SK-N-SH (cell line): ENCODE results near the gene C11orf91. TPM values are rescaled to one million over a fixed set of nuclear protein-coding genes. Genes with fewer than 3 reads are reported as not detected.
A peak's percentile ranks its signal among the peaks of the same experiment; 100 is the strongest.
"Not testable (repeated sequence)": the region's sequence is repeated elsewhere in the genome, so short reads cannot be mapped to it uniquely, and the experiment has no call there.

ENCODE experiments used
- CTCF ChIA-PET: fragments of 300-600, 350-600 bp; formaldehyde crosslinking; extraction: SDS; loops from one replicate; lab custom pipeline; 2021; lab: Yijun Ruan, JAX
- POLR2A ChIA-PET: fragments of 350-600 bp; sonication (Branson Sonifier 250); formaldehyde crosslinking; extraction: SDS; loops from one replicate; lab custom pipeline; 2020; ENCODE audit warnings: antibody characterized with exemption, inconsistent platforms; lab: Yijun Ruan, JAX
- DNase-seq: peaks from one replicate; pipeline ENCODE4 v3.0.0; 2012
- H2AFZ ChIP-seq: fragments of 200-600 bp; sonication (generic); 2 replicates; pipeline ENCODE4 v1.8.1; 2016; ENCODE audit warnings: antibody characterized with exemption, mild to moderate bottlenecking, low read depth
- H3F3A ChIP-seq: fragments of 200-600 bp; sonication (generic); replicated peaks from 2 replicates; pipeline ENCODE3; 2016; ENCODE audit warnings: antibody characterized with exemption, mild to moderate bottlenecking; ENCODE audit not compliant: insufficient read depth
- H3K27ac ChIP-seq, 2 experiments: fragments of 200-500 bp in 1 of 2; fragments of 200-600 bp in 1 of 2; sonication (Bioruptor generic) in 1 of 2; sonication (generic), shearing (Covaris generic) in 1 of 2; 2 replicates each; pipeline versions ENCODE4 v1.5.1 to v1.6.1; 2014 to 2016; ENCODE audit warnings: low read depth in 2 of 2, inconsistent platforms in 1 of 2, low read length in 1 of 2, mild to moderate bottlenecking in 1 of 2, mixed read lengths in 1 of 2
- H3K27me3 ChIP-seq: fragments of 200-600 bp; sonication (generic), shearing (Covaris generic); 2 replicates; pipeline ENCODE4 v1.6.1; 2016; ENCODE audit warnings: mixed run types; ENCODE audit not compliant: insufficient read depth
- H3K36me3 ChIP-seq, 2 experiments: fragments of 200-500 bp in 1 of 2; fragments of 200-600 bp in 1 of 2; sonication (Bioruptor generic) in 1 of 2; sonication (generic) in 1 of 2; replicated peaks in 1 of 2; 2 replicates each; pipeline versions ENCODE3 to v1.5.1; 2014 to 2016; ENCODE audit warnings: low read length in 1 of 2, mild to moderate bottlenecking in 1 of 2; ENCODE audit not compliant: insufficient read depth in 2 of 2, control insufficient read depth in 1 of 2
- H3K4me1 ChIP-seq, 2 experiments: fragments of 200-500 bp in 1 of 2; fragments of 200-600 bp in 1 of 2; sonication (Bioruptor generic) in 1 of 2; sonication (generic), shearing (Covaris generic) in 1 of 2; 2 replicates each; pipeline versions ENCODE4 v1.5.1 to v1.6.1; 2014 to 2016; ENCODE audit warnings: low read depth in 1 of 2, low read length in 1 of 2, mixed run types in 1 of 2; ENCODE audit not compliant: insufficient read depth in 2 of 2, control insufficient read depth in 1 of 2
- H3K4me2 ChIP-seq: fragments of 200-600 bp; sonication (generic), shearing (Covaris generic); 2 replicates; pipeline ENCODE4 v1.6.1; 2017; ENCODE audit warnings: mixed run types
- H3K4me3 ChIP-seq, 2 experiments: fragments of 200-500 bp in 1 of 2; fragments of 200-600 bp in 1 of 2; sonication (Bioruptor generic) in 1 of 2; sonication (generic), shearing (Covaris generic) in 1 of 2; 2 replicates each; pipeline versions ENCODE4 v1.5.1 to v1.8.1; 2014 to 2016; ENCODE audit warnings: low read depth in 2 of 2, inconsistent platforms in 1 of 2, low read length in 1 of 2, mild to moderate bottlenecking in 1 of 2, mixed read lengths in 1 of 2, moderate library complexity in 1 of 2
- H3K79me2 ChIP-seq: fragments of 200-600 bp; sonication (generic); 2 replicates; pipeline ENCODE4 v1.8.1; 2017; ENCODE audit warnings: mild to moderate bottlenecking; ENCODE audit not compliant: insufficient read depth
- H3K9ac ChIP-seq: fragments of 200-600 bp; sonication (generic); 2 replicates; pipeline ENCODE4 v1.6.1; 2017; ENCODE audit warnings: mixed run types
- H3K9me2 ChIP-seq: fragments of 200-600 bp; sonication (generic); 2 replicates; pipeline ENCODE4 v1.6.1; 2017; ENCODE audit warnings: mixed run types
- H3K9me3 ChIP-seq: fragments of 200-600 bp; sonication (generic); 2 replicates; pipeline ENCODE4 v1.6.1; 2017; ENCODE audit warnings: mixed run types, mild to moderate bottlenecking, moderate library complexity
- H4K20me1 ChIP-seq: fragments of 200-600 bp; sonication (generic); 2 replicates; pipeline ENCODE4 v1.6.1; 2017; ENCODE audit warnings: mild to moderate bottlenecking, mixed run types; ENCODE audit not compliant: insufficient read depth
- FOSL2 ChIP-seq: IDR thresholded peaks from 2 replicates; pipeline ENCODE4 v1.4.0; 2012; ENCODE audit warnings: low read depth, mild to moderate bottlenecking, moderate library complexity, borderline replicate concordance
- FOXM1 ChIP-seq: IDR thresholded peaks from 2 replicates; pipeline ENCODE4 v1.4.0; 2012; ENCODE audit warnings: low read depth, mild to moderate bottlenecking
- GABPA ChIP-seq: IDR thresholded peaks from 2 replicates; pipeline ENCODE4 v1.4.0; 2012; ENCODE audit warnings: low read depth, mild to moderate bottlenecking
- JUND ChIP-seq: IDR thresholded peaks from 2 replicates; pipeline ENCODE4 v1.4.0; 2012
- MXI1 ChIP-seq: IDR thresholded peaks from 2 replicates; pipeline ENCODE4 v1.6.1; 2012; ENCODE audit warnings: mild to moderate bottlenecking, low read depth, low read length, improper control_type of control experiment
- RCOR1 ChIP-seq: fragments of 150-350 bp; IDR thresholded peaks from 2 replicates; pipeline ENCODE4 v1.6.1; 2017; ENCODE audit warnings: antibody characterized with exemption, low read length
- RXRA ChIP-seq: IDR thresholded peaks from 2 replicates; pipeline ENCODE4 v1.4.0; 2012; ENCODE audit warnings: low read depth, mild to moderate bottlenecking, borderline replicate concordance
- SMC3 ChIP-seq: IDR thresholded peaks from 2 replicates; pipeline ENCODE4 v1.6.1; 2012; ENCODE audit warnings: low read depth, low read length, improper control_type of control experiment
- WGBS: methylation state at CpG from one replicate; pipeline ENCODE4 v1.1.6; 2017; ENCODE audit warnings: low lambda C conversion rate; 5-methylcytosine and 5-hydroxymethylcytosine counted together
- polyA plus RNA-seq, 3 experiments: library from polyadenylated mRNA; depleted of rRNA; stranded (reverse); fragments of >200 nt; gene quantifications; 2 replicates each; pipeline ENCODE4 v1.2.3, GENCODE V29; 2012
- TF ChIP-seq, protein P1 (sequence below): fragments of 150-350 bp; IDR thresholded peaks from 2 replicates; pipeline ENCODE4 v1.6.1; 2017; ENCODE audit warnings: antibody characterized with exemption, low read length, low read depth, borderline replicate concordance
- TF ChIP-seq, protein P2 (sequence below): fragments of 150-350 bp; IDR thresholded peaks from 2 replicates; pipeline ENCODE4 v1.6.1; 2016; ENCODE audit warnings: mild to moderate bottlenecking, low read depth, low read length

C11orf91 gene
- polyA plus RNA-seq, 1 of the 3 experiments (the other 2 are of a cell fraction) = 0.15 TPM

- no peak overlapping the region for H3K4me2 ChIP-seq
- H2AFZ ChIP-seq = no peak overlapping the region
- H3K4me3 ChIP-seq = no peak overlapping the region
- TF ChIP-seq FOSL2 (no peak), GABPA (no peak), JUND (no peak), SMC3 (no peak), FOXM1 (no peak)
- TF ChIP-seq, protein P1, sequence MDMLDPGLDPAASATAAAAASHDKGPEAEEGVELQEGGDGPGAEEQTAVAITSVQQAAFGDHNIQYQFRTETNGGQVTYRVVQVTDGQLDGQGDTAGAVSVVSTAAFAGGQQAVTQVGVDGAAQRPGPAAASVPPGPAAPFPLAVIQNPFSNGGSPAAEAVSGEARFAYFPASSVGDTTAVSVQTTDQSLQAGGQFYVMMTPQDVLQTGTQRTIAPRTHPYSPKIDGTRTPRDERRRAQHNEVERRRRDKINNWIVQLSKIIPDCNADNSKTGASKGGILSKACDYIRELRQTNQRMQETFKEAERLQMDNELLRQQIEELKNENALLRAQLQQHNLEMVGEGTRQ = no peak
- no peaks in the 10 kb centered on the region for H3K27me3 ChIP-seq
- H3F3A ChIP-seq = peaks cover 16% of the 10 kb centered on the region
- no peaks in the 10 kb centered on the region for H3K9me3 ChIP-seq
- no peak overlapping the region for H3K27ac ChIP-seq
- H4K20me1 ChIP-seq = no peaks in the 10 kb centered on the region
- ChIA-PET CTCF (interaction anchor here (1.2 to 14.6 kb wide), 3 partner anchors 60 to 516 kb away, joined by 4 to 185 read pairs (median 6); no protein-coding TSS in a partner anchor), POLR2A (no interaction called here)
- peaks cover 19% of the 10 kb centered on the region; the same call in 1 of the 2 replicates for H3K79me2 ChIP-seq
- no peaks in the 10 kb centered on the region for H3K9me2 ChIP-seq
- DNase-seq = no peak
- H3K9ac ChIP-seq = no peak overlapping the region
- H3K36me3 ChIP-seq = peaks cover 0 to 18% of the 10 kb centered on the region in 2 experiments
- no peaks in the 10 kb centered on the region for H3K4me1 ChIP-seq
- WGBS = 93% methylated on average over 3 of the region's 3 CpGs
Observed at GRCh38 chr11:33682019-33682418, 18.6 kb downstream of the C11orf91 start.

- H3K4me2 ChIP-seq, H3K4me3 ChIP-seq, H3K4me1 ChIP-seq, POLR2A ChIA-PET, DNase-seq, H3K9me2 ChIP-seq, H4K20me1 ChIP-seq, H3K27me3 ChIP-seq, H3K9me3 ChIP-seq, H2AFZ ChIP-seq, H3K9ac ChIP-seq, H3K27ac ChIP-seq: not testable (repeated sequence)
- CTCF ChIA-PET = interaction anchor here (0.6 to 1.1 kb wide), 2 partner anchors 9 to 452 kb away, joined by 3 to 5 read pairs; no protein-coding TSS in a partner anchor
- Histone ChIP-seq H3F3A (peaks cover 16% of the 10 kb centered on the region), H3K36me3 (peaks cover 2 to 52% of the 10 kb centered on the region in 2 experiments), H3K79me2 (peaks cover 19% of the 10 kb centered on the region; the same call in 1 of the 2 replicates)
- 83% methylated on average over 1 of the region's 1 CpG for WGBS
Observed at GRCh38 chr11:33678616-33679015, 22.0 kb downstream of the C11orf91 start.

DNA sequence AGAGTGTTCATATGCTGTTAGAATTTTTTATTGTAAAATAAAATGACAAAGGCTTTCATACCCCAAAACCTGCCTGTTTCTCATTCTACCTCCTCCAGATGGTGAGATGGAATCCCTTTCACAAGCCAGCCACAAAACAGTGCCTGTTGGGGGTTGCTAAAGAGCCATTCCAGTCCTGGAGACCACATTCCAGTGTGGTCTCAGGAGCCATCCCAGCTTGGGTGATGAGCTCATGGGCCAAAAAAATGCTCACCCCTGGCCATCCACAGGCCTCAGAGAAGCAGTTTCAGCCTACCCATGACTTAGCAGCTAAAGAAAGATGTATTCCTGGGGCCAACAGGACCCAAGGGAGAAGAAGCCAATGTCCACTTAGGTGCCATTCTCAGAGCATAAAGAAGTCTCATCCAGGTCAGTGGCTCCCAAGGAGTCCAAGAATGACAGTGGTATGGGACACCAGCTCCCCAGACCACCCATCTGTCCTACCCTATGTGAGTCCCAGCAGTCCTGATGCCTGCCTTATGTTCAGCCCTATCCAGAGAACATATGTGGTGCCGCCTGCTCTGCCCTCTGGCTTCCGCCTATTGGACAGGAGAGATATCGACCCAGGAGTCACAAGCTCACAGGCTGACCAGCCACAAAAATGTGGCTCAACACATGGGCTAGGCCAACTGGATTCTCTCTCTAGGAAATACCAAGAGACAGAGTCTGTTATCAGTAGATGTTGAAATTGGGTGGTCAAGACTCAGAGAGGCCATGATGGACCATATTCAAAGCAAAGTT lies 26.4 kb downstream of the C11orf91 start:
- H3K9me2 ChIP-seq = no peaks in the 10 kb centered on the region
- peaks cover 6 to 60% of the 10 kb centered on the region in 2 experiments for H3K36me3 ChIP-seq
- no peak for DNase-seq
- peaks cover 0 to 22% of the 10 kb centered on the region in 2 experiments; a peak in 3 of 4 replicates for H3K4me1 ChIP-seq
- peaks cover 32% of the 10 kb centered on the region for H3F3A ChIP-seq
- no peak overlapping the region for H3K4me3 ChIP-seq
- 93% methylated on average over 3 of the region's 3 CpGs for WGBS
- no peak overlapping the region for H2AFZ ChIP-seq
- no peak overlapping the region for H3K4me2 ChIP-seq
- no peaks in the 10 kb centered on the region for H4K20me1 ChIP-seq
- H3K27me3 ChIP-seq = no peaks in the 10 kb centered on the region
- no peak overlapping the region for H3K9ac ChIP-seq
- H3K9me3 ChIP-seq = no peaks in the 10 kb centered on the region
- ChIA-PET CTCF (no interaction called here), POLR2A (no interaction called here)
- peak overlapping the region in 1 of 2 experiments; percentile 25; a peak in 1 of 4 replicates for H3K27ac ChIP-seq
- TF ChIP-seq MXI1 = no peak
- TF ChIP-seq, protein P2, sequence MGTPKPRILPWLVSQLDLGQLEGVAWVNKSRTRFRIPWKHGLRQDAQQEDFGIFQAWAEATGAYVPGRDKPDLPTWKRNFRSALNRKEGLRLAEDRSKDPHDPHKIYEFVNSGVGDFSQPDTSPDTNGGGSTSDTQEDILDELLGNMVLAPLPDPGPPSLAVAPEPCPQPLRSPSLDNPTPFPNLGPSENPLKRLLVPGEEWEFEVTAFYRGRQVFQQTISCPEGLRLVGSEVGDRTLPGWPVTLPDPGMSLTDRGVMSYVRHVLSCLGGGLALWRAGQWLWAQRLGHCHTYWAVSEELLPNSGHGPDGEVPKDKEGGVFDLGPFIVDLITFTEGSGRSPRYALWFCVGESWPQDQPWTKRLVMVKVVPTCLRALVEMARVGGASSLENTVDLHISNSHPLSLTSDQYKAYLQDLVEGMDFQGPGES = no peak
- TF ChIP-seq RXRA = no peak
- no peak for TF ChIP-seq FOSL2
- TF ChIP-seq, protein P1 = no peak
- TF ChIP-seq RCOR1 = no peak
- peaks cover 13% of the 10 kb centered on the region for H3K79me2 ChIP-seq
